ENCODE measurements around the gene SYNGR2. TPM values are rescaled to one million over a fixed set of nuclear protein-coding genes. Genes with fewer than 3 reads are reported as not detected.
A peak's percentile ranks its signal among the peaks of the same experiment; 100 is the strongest.
"Not testable (repeated sequence)": the region's sequence is repeated elsewhere in the genome, so short reads cannot be mapped to it uniquely, and the experiment has no call there.

Gene SYNGR2
- total RNA-seq, 1 donor from 2014 or later: 44.1 TPM

- ATAC-seq (no peak), DNase-seq (ENCODE audit: low spot score) (no peak)
Measured at GRCh38 chr17:78129351-78130089, 38.9 kb upstream of the SYNGR2 start.

- ATAC-seq (no peak), DNase-seq (ENCODE audit: low spot score) (no peak)
Measured at GRCh38 chr17:78130090-78130436, 38.3 kb upstream of the SYNGR2 start.

- DNase-seq (ENCODE audit: low spot score) (no peak), ATAC-seq (peak; percentile 5)
Measured at GRCh38 chr17:78130437-78131101, 37.8 kb upstream of the SYNGR2 start, which contains the start of gene TMC8. Gene TMC8 (plus strand): TSS chr17:78130771. CDS start chr17:78131589, 818 bp downstream.

GRCh38 chr17:78131172-78132083 lies 37.0 kb upstream of the SYNGR2 start:
- ATAC-seq (no peak), DNase-seq (ENCODE audit: low spot score) (no peak)

GRCh38 chr17:78132084-78132676 lies 36.2 kb upstream of the SYNGR2 start:
- DNase-seq (ENCODE audit: low spot score) (no peak), ATAC-seq (no peak)

- ATAC-seq (no peak), DNase-seq (ENCODE audit: low spot score) (no peak)
Measured at GRCh38 chr17:78132767-78133178, 35.6 kb upstream of the SYNGR2 start.

- DNase-seq (ENCODE audit: low spot score) (no peak), ATAC-seq (no peak)
Measured at GRCh38 chr17:78133179-78133951, 35.0 kb upstream of the SYNGR2 start.

- ATAC-seq (peak; percentile 51), DNase-seq (ENCODE audit: low spot score) (no peak)
Measured at GRCh38 chr17:78133971-78134898, 34.1 kb upstream of the SYNGR2 start.

- DNase-seq (ENCODE audit: low spot score): no peak
Measured at GRCh38 chr17:78134899-78135385, 33.4 kb upstream of the SYNGR2 start.

GRCh38 chr17:78135858-78136500 lies 32.4 kb upstream of the SYNGR2 start:
- no peak for ATAC-seq

More at GRCh38 chr17:78134899-78135385, 33.4 kb upstream of the SYNGR2 start:
- no peak for ATAC-seq

GRCh38 chr17:78137392-78138203 lies 30.8 kb upstream of the SYNGR2 start:
- no peak for ATAC-seq

More at GRCh38 chr17:78135858-78136500, 32.4 kb upstream of the SYNGR2 start:
- no peak for DNase-seq (ENCODE audit: low spot score)

GRCh38 chr17:78138204-78139060 lies 29.9 kb upstream of the SYNGR2 start:
- DNase-seq (ENCODE audit: low spot score) (peak; percentile 44), ATAC-seq (no peak)

More at GRCh38 chr17:78137392-78138203, 30.8 kb upstream of the SYNGR2 start:
- DNase-seq (ENCODE audit: low spot score): peak; percentile 45

- DNase-seq (ENCODE audit: low spot score): not testable (repeated sequence)
Measured at GRCh38 chr17:78139861-78140168, 28.6 kb upstream of the SYNGR2 start.

GRCh38 chr17:78140169-78141051 lies 28.0 kb upstream of the SYNGR2 start:
- ATAC-seq: peak; percentile 73

More at GRCh38 chr17:78139861-78140168, 28.6 kb upstream of the SYNGR2 start:
- ATAC-seq: not testable (repeated sequence)

GRCh38 chr17:78141437-78142118 lies 26.8 kb upstream of the SYNGR2 start:
- ATAC-seq (no peak), DNase-seq (ENCODE audit: low spot score) (no peak)

More at GRCh38 chr17:78140169-78141051, 28.0 kb upstream of the SYNGR2 start:
- DNase-seq (ENCODE audit: low spot score): peak; percentile 83
